Endothelial cell of umbilical vein (primary cell): ENCODE results near the gene GLI2. TPM values are rescaled to one million over a fixed set of nuclear protein-coding genes. Genes with fewer than 3 reads are reported as not detected.

ENCODE experiments used
- BruUV-seq: library from RNA; stranded (reverse); fragments of 400-500 nt; replicated peaks from 2 replicates; lab custom pipeline; 2021; lab: Mats Ljungman, UMichigan
- CTCF ChIA-PET: fragments of 300-600, 350-600 bp; sonication (Branson Sonifier 250); formaldehyde crosslinking; loops from one replicate; lab custom pipeline; 2021; ENCODE audit warnings: antibody characterized with exemption, inconsistent platforms; lab: Charles Lee
- POLR2A ChIA-PET: fragments of 300-600, 350-600 bp; sonication (Branson Sonifier 250); formaldehyde crosslinking; loops from one replicate; lab custom pipeline; 2021; ENCODE audit warnings: antibody characterized with exemption, inconsistent platforms; lab: Charles Lee
- DNase-seq: peaks from one replicate; pipeline ENCODE4 v3.0.0-alpha.2; 2011; ENCODE audit warnings: low read depth, low spot score
- FAIRE-seq: peaks from 2 replicates; lab custom pipeline; 2011; peaks lifted over from hg19 to GRCh38; lab: Jason Lieb, UNC
- H2AFZ ChIP-seq: 2 replicates; pipeline ENCODE4 v1.6.0; 2012; ENCODE audit warnings: low read depth, low read length, control low read depth, inconsistent platforms
- H3K27ac ChIP-seq: 2 replicates; pipeline ENCODE4 v1.5.1; 2011; ENCODE audit warnings: low read depth, mild to moderate bottlenecking, control low read depth, low read length, moderate library complexity; ENCODE audit not compliant: insufficient read depth
- H3K27me3 ChIP-seq, 2 experiments: 2 replicates each; pipeline versions ENCODE4 v1.6.0 to v1.6.1; 2011; ENCODE audit warnings: low read length in 2 of 2, mixed read lengths in 1 of 2; ENCODE audit not compliant: control insufficient read depth in 2 of 2, insufficient read depth in 2 of 2
- H3K36me3 ChIP-seq, 2 experiments: 2 replicates in 1 of 2; 3 replicates in 1 of 2; pipeline ENCODE4 v1.5.1; 2011; ENCODE audit warnings: low read length in 2 of 2, mild to moderate bottlenecking in 1 of 2, moderate library complexity in 1 of 2; ENCODE audit not compliant: control insufficient read depth in 2 of 2, insufficient read depth in 2 of 2; ENCODE audit errors: extremely low read depth in 1 of 2
- H3K4me1 ChIP-seq: 3 replicates; pipeline ENCODE4 v1.5.1; 2011; ENCODE audit warnings: mild to moderate bottlenecking, low read length; ENCODE audit not compliant: control insufficient read depth, insufficient read depth; ENCODE audit errors: extremely low read depth
- H3K4me2 ChIP-seq: 2 replicates; pipeline ENCODE4 v1.6.1; 2011; ENCODE audit warnings: low read length, control low read depth, mixed read lengths; ENCODE audit not compliant: insufficient read depth
- H3K4me3 ChIP-seq, 3 experiments: fragments of 200-600 bp in 1 of 3; sonication (generic), shearing (Covaris generic) in 1 of 3; replicated peaks in 1 of 3; 2 replicates each; pipeline ENCODE4 v1.5.1; 2011 to 2016; ENCODE audit warnings: control low read depth in 3 of 3, low read length in 3 of 3, mild to moderate bottlenecking in 2 of 3, inconsistent platforms in 1 of 3, low read depth in 1 of 3, moderate library complexity in 1 of 3; ENCODE audit not compliant: insufficient read depth in 1 of 3
- H3K79me2 ChIP-seq: 2 replicates; pipeline ENCODE4 v1.6.0; 2012; ENCODE audit warnings: low read length, inconsistent platforms; ENCODE audit not compliant: control insufficient read depth, insufficient read depth
- H3K9ac ChIP-seq: replicated peaks from 2 replicates; pipeline ENCODE3; 2011; ENCODE audit warnings: low read length, control low read depth; ENCODE audit not compliant: insufficient read depth; ENCODE audit errors: extremely low read depth
- H3K9me1 ChIP-seq: replicated peaks from 3 replicates; pipeline ENCODE4 v1.6.0; 2011; ENCODE audit warnings: mild to moderate bottlenecking, low read length; ENCODE audit not compliant: control insufficient read depth, insufficient read depth; ENCODE audit errors: extremely low read depth
- H3K9me3 ChIP-seq: replicated peaks from 2 replicates; pipeline ENCODE4 v1.5.1; 2012; ENCODE audit warnings: low read length, inconsistent platforms; ENCODE audit not compliant: control insufficient read depth, insufficient read depth
- H4K20me1 ChIP-seq: replicated peaks from 2 replicates; pipeline ENCODE3; 2011; ENCODE audit warnings: mild to moderate bottlenecking, low read length; ENCODE audit not compliant: control insufficient read depth, insufficient read depth; ENCODE audit errors: extremely low read depth
- CTCF ChIP-seq, 2 donors: IDR thresholded peaks; 1 replicate in 1 of 2; 2 replicates in 1 of 2; pipeline ENCODE4 v1.5.1; 2011; ENCODE audit warnings: low read length in 2 of 2, mild to moderate bottlenecking in 2 of 2, moderate library complexity in 2 of 2, control low read depth in 1 of 2, inconsistent platforms in 1 of 2, low read depth in 1 of 2; ENCODE audit not compliant: insufficient read depth in 1 of 2; ENCODE audit errors: extremely low read depth in 1 of 2
- EZH2 ChIP-seq: IDR thresholded peaks from 2 replicates; pipeline ENCODE4 v1.6.1; 2012; ENCODE audit warnings: borderline replicate concordance, low read depth, mild to moderate bottlenecking, moderate library complexity, low read length, inconsistent platforms; ENCODE audit not compliant: severe bottlenecking
- FOS ChIP-seq: IDR thresholded peaks from 2 replicates; pipeline ENCODE4 v1.6.1; 2011; ENCODE audit warnings: mild to moderate bottlenecking, low read length, moderate library complexity, borderline replicate concordance; ENCODE audit not compliant: insufficient read depth
- GATA2 ChIP-seq: IDR thresholded peaks from 2 replicates; pipeline ENCODE4 v1.7.0; 2011; ENCODE audit warnings: low read depth, mild to moderate bottlenecking, moderate library complexity, mixed read lengths, low read length; ENCODE audit not compliant: insufficient read length, insufficient read depth
- JUN ChIP-seq: IDR thresholded peaks from 2 replicates; pipeline ENCODE4 v1.6.1; 2011; ENCODE audit warnings: borderline replicate concordance, low read depth; ENCODE audit not compliant: insufficient read length, insufficient read depth
- MAX ChIP-seq: IDR thresholded peaks from 2 replicates; pipeline ENCODE4 v1.6.1; 2011; ENCODE audit not compliant: insufficient read depth, insufficient read length
- MYC ChIP-seq: IDR thresholded peaks from one replicate; pipeline ENCODE4 v1.6.1; 2011; ENCODE audit warnings: mild to moderate bottlenecking, low read depth, low read length
- POLR2A ChIP-seq: IDR thresholded peaks from 2 replicates; pipeline ENCODE4 v1.6.1; 2012; ENCODE audit warnings: low read depth, mild to moderate bottlenecking, control low read depth, low read length
- POLR2AphosphoS5 ChIP-seq: IDR thresholded peaks from 2 replicates; pipeline ENCODE4 v1.6.1; 2012; ENCODE audit warnings: low read depth, mild to moderate bottlenecking, control low read depth, low read length, moderate library complexity; ENCODE audit not compliant: insufficient read depth
- dilution Hi-C: fragments of 300-500 bp; cut with MboI; formaldehyde crosslinking; loops from one replicate; pipeline ENCODE4 v1.15.0; 2019; ENCODE audit warnings: low sequenced_read_pairs; ENCODE audit not compliant: extremely low pct_ligation_motif_present
- intact Hi-C: fragments of 100-400 bp; cut with micrococcal nuclease; formaldehyde crosslinking; loops from one replicate; pipeline ENCODE4 v1.10.0; 2022
- polyA plus RNA-seq, 4 experiments: library from polyadenylated mRNA; depleted of rRNA in 3 of 4; stranded (reverse) in 3 of 4; unstranded in 1 of 4; fragments of >200 nt; gene quantifications; 2 replicates each; pipeline versions ENCODE4 v1.2.1 to v1.2.3, GENCODE V29; 2011 to 2012; ENCODE audit warnings: missing spikeins in 1 of 4
- total RNA-seq: library from RNA; stranded (reverse); gene quantifications from 2 replicates; pipeline ENCODE4 v1.2.3, GENCODE V29; 2021

The GLI2 gene
- total and polyA plus RNA-seq, 2 donors (not counting 3 experiments of a cell fraction or from before 2014, with no cell fraction given) = 0.13 TPM; not detected in 1

- POLR2A ChIA-PET = no interaction called here
- no peaks in the 10 kb centered on the region for H3K79me2 ChIP-seq
- no peak for FAIRE-seq
- no peaks in the 10 kb centered on the region for H3K36me3 ChIP-seq
- peaks cover 11 to 16% of the 10 kb centered on the region in 2 experiments for H3K27me3 ChIP-seq
- no TSS peak for BruUV-seq
- dilution Hi-C loops = loop anchor here (10.0 kb wide), 1 partner anchor 364 kb away; no protein-coding TSS in a partner anchor
- no peaks in the 10 kb centered on the region for H4K20me1 ChIP-seq
- DNase-seq = no peak
- no peak overlapping the region for H3K4me2 ChIP-seq
- intact Hi-C loops = no loop called here
- no peak overlapping the region for H2AFZ ChIP-seq
- H3K9ac ChIP-seq = no peak overlapping the region
- H3K4me3 ChIP-seq = no peak overlapping the region
- no peaks in the 10 kb centered on the region for H3K9me3 ChIP-seq
- CTCF ChIA-PET = interaction anchor here (1.7 to 9.2 kb wide), 2 partner anchors 371 to 379 kb away, joined by 4 to 251 read pairs; no protein-coding TSS in a partner anchor
- H3K9me1 ChIP-seq = no peaks in the 10 kb centered on the region
- no peak for TF ChIP-seq CTCF (IDR thresholded peaks at IDR 0.05; ENCODE audit: extremely low read depth in 1 of 2, insufficient read depth in 1 of 2, low read depth in 1 of 2, low read length in 2 of 2)
- no peak for TF ChIP-seq POLR2A
- no peak for TF ChIP-seq MYC
- no peak for TF ChIP-seq POLR2AphosphoS5
- no peak for TF ChIP-seq JUN
- no peak for TF ChIP-seq GATA2
- no peak for TF ChIP-seq FOS
- no peak for TF ChIP-seq EZH2
- TF ChIP-seq MAX = no peak
- H3K27ac ChIP-seq = no peak overlapping the region
- peaks cover 4% of the 10 kb centered on the region for H3K4me1 ChIP-seq
Measured at GRCh38 chr2:120701096-120701495, 34.6 kb upstream of the GLI2 start.
